Fibroblast of the aortic adventitia (primary cell): ENCODE data around the gene TMED5. TPM values are rescaled to one million over a fixed set of nuclear protein-coding genes. Genes with fewer than 3 reads are reported as not detected.
"Not testable (repeated sequence)": the region's sequence is repeated elsewhere in the genome, so short reads cannot be mapped to it uniquely, and the experiment has no call there.

Experiments
- DNase-seq: peaks from one replicate; pipeline ENCODE4 v3.0.0-alpha.2; 2010; ENCODE audit warnings: low read depth
- H3K4me3 ChIP-seq: 2 replicates; pipeline ENCODE4 v1.5.1; 2011; ENCODE audit warnings: low read depth, mild to moderate bottlenecking, control low read depth, low read length, moderate library complexity
- total RNA-seq: library from RNA; depleted of rRNA; stranded (reverse); fragments of >200 nt; gene quantifications from 2 replicates; pipeline ENCODE4 v1.2.3, GENCODE V29; 2012; ENCODE audit warnings: low replicate concordance
- TF ChIP-seq, protein P1 (sequence below): IDR thresholded peaks from 2 replicates; pipeline ENCODE4 v1.5.1; 2011; ENCODE audit warnings: mild to moderate bottlenecking, low read length, control low read depth, inconsistent platforms; ENCODE audit not compliant: insufficient read depth

Gene TMED5
- total RNA-seq, 1 donor: 60.6 TPM

GRCh38 chr1:93194231-93194990, 14.2 kb upstream of the TMED5 start:
- TF ChIP-seq, protein P1, sequence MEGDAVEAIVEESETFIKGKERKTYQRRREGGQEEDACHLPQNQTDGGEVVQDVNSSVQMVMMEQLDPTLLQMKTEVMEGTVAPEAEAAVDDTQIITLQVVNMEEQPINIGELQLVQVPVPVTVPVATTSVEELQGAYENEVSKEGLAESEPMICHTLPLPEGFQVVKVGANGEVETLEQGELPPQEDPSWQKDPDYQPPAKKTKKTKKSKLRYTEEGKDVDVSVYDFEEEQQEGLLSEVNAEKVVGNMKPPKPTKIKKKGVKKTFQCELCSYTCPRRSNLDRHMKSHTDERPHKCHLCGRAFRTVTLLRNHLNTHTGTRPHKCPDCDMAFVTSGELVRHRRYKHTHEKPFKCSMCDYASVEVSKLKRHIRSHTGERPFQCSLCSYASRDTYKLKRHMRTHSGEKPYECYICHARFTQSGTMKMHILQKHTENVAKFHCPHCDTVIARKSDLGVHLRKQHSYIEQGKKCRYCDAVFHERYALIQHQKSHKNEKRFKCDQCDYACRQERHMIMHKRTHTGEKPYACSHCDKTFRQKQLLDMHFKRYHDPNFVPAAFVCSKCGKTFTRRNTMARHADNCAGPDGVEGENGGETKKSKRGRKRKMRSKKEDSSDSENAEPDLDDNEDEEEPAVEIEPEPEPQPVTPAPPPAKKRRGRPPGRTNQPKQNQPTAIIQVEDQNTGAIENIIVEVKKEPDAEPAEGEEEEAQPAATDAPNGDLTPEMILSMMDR: no peak
- no peak for DNase-seq
- H3K4me3 ChIP-seq: no peak overlapping the region

- H3K4me3 ChIP-seq: no peak overlapping the region
- DNase-seq: no peak
- TF ChIP-seq, protein P1: no peak
These were observed 10.2 kb upstream of the TMED5 start for GRCh38 chr1:93190432-93190831.

DNA sequence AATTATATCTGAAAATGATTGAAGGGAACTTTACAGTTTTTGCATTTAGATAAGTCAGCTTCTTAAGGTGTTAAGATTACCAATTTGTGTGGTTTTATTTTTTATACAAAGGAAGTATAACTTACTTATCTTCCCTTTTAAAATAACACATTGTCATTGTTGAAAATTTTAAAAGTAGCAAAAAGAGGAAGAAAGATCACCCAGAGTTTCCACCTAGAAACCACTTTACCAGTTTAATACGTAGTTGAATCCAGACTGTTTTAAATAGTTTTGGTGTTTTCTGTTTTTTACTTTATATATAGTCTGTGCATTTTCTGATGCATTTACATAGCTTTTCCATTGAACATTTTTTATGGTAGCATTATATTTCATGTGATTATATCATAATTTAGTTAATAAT, 6.5 kb upstream of the TMED5 start:
- DNase-seq: no peak
- H3K4me3 ChIP-seq: no peak overlapping the region
- TF ChIP-seq, protein P1: no peak

- TF ChIP-seq, protein P1: no peak
- peak within 1 kb of the TSS; percentile 100 for H3K4me3 ChIP-seq
- DNase-seq: no peak
These were observed 755 bp upstream of the TMED5 start, which contains the start of gene CCDC18 for GRCh38 chr1:93180723-93181613. TSS of gene CCDC18 (plus strand) at chr1:93180724. CDS start at chr1:93183362, 2,638 bp downstream.

- TF ChIP-seq, protein P1: no peak
- peak; percentile 42 for DNase-seq
- peak overlapping the region; percentile 100 for H3K4me3 ChIP-seq
These were observed 1.8 kb downstream of the TMED5 start for GRCh38 chr1:93178418-93178817.

- peak; percentile 52 for DNase-seq
- H3K4me3 ChIP-seq: peak overlapping the region; percentile 100
- TF ChIP-seq, protein P1: no peak
These were observed 2.2 kb downstream of the TMED5 start for GRCh38 chr1:93177991-93178390.

DNA sequence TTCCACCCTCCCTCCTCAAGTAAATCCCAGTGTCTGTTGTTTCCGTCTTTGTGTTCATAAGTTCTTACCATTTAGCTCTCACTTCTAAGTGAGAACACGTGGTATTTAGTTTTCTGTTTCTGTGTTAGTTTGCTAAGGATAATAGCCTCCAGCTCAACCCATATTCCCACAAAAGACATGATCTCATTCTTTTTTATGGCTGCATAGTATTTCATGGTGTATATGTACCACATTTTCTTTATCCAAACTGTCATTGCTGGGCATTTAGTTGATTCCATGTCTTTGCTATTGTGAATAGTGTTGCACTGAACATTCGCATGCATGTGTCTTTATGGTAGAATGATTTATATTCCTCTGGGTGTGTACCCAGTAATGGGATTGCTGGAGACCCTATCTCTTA, 5.6 kb downstream of the TMED5 start:
- H3K4me3 ChIP-seq, DNase-seq: not testable (repeated sequence)
